ENCODE measurements around the gene MRPS16. TPM values are rescaled to one million over a fixed set of nuclear protein-coding genes. Genes with fewer than 3 reads are reported as not detected.

Gene MRPS16
- total RNA-seq, 1 donor from 2014 or later: 89.2 TPM

- Mint-ChIP-seq H3K4me3 (ENCODE audit: unreplicated experiment) (no peak overlapping the region), H3K27me3 (ENCODE audit: unreplicated experiment) (no peaks in the 10 kb centered on the region), H3K36me3 (ENCODE audit: unreplicated experiment) (no peaks in the 10 kb centered on the region), H3K27ac (ENCODE audit: unreplicated experiment) (no peak overlapping the region), H3K4me1 (ENCODE audit: low read depth, unreplicated experiment) (no peaks in the 10 kb centered on the region), H3K9me3 (ENCODE audit: unreplicated experiment) (no peaks in the 10 kb centered on the region)
- TF ChIP-seq CTCF (IDR thresholded peaks at IDR 0.05; ENCODE audit: partially characterized antibody, unreplicated experiment): no peak
- no peak for DNase-seq
Observed at GRCh38 chr10:73281097-73281496, 28.7 kb upstream of the MRPS16 start.

- Mint-ChIP-seq H3K9me3 (ENCODE audit: unreplicated experiment) (no peaks in the 10 kb centered on the region), H3K27ac (ENCODE audit: unreplicated experiment) (no peak overlapping the region), H3K4me3 (ENCODE audit: unreplicated experiment) (no peak overlapping the region), H3K27me3 (ENCODE audit: unreplicated experiment) (no peaks in the 10 kb centered on the region), H3K36me3 (ENCODE audit: unreplicated experiment) (no peaks in the 10 kb centered on the region), H3K4me1 (ENCODE audit: low read depth, unreplicated experiment) (no peaks in the 10 kb centered on the region)
- DNase-seq: no peak
- no peak for TF ChIP-seq CTCF (IDR thresholded peaks at IDR 0.05; ENCODE audit: partially characterized antibody, unreplicated experiment)
Observed at GRCh38 chr10:73264423-73264822, 12.0 kb upstream of the MRPS16 start.

- no peak overlapping the region for H3K4me3 Mint-ChIP-seq (ENCODE audit: unreplicated experiment)
- TF ChIP-seq CTCF (IDR thresholded peaks at IDR 0.05; ENCODE audit: partially characterized antibody, unreplicated experiment): peak; percentile 57
- H3K36me3 Mint-ChIP-seq (ENCODE audit: unreplicated experiment): no peaks in the 10 kb centered on the region
Observed at GRCh38 chr10:73263693-73264347, 11.4 kb upstream of the MRPS16 start.

GRCh38 chr10:73262880-73263555 is 10.6 kb upstream of the MRPS16 start:
- Mint-ChIP-seq H3K4me3 (ENCODE audit: unreplicated experiment) (no peak overlapping the region), H3K36me3 (ENCODE audit: unreplicated experiment) (peaks cover 4% of the 10 kb centered on the region), H3K27me3 (ENCODE audit: unreplicated experiment) (no peaks in the 10 kb centered on the region), H3K9me3 (ENCODE audit: unreplicated experiment) (no peaks in the 10 kb centered on the region), H3K27ac (ENCODE audit: unreplicated experiment) (no peak overlapping the region), H3K4me1 (ENCODE audit: low read depth, unreplicated experiment) (no peaks in the 10 kb centered on the region)
- no peak for TF ChIP-seq CTCF (IDR thresholded peaks at IDR 0.05; ENCODE audit: partially characterized antibody, unreplicated experiment)
- no peak for DNase-seq

More at GRCh38 chr10:73263693-73264347, 11.4 kb upstream of the MRPS16 start:
- no peaks in the 10 kb centered on the region for H3K27me3 Mint-ChIP-seq (ENCODE audit: unreplicated experiment)
- no peak overlapping the region for H3K27ac Mint-ChIP-seq (ENCODE audit: unreplicated experiment)
- no peaks in the 10 kb centered on the region for H3K9me3 Mint-ChIP-seq (ENCODE audit: unreplicated experiment)
- DNase-seq: no peak
- H3K4me1 Mint-ChIP-seq (ENCODE audit: low read depth, unreplicated experiment): no peaks in the 10 kb centered on the region

- no peak for DNase-seq
- Mint-ChIP-seq H3K4me1 (ENCODE audit: low read depth, unreplicated experiment) (no peaks in the 10 kb centered on the region), H3K9me3 (ENCODE audit: unreplicated experiment) (no peaks in the 10 kb centered on the region), H3K4me3 (ENCODE audit: unreplicated experiment) (no peak overlapping the region), H3K36me3 (ENCODE audit: unreplicated experiment) (peaks cover 4% of the 10 kb centered on the region), H3K27ac (ENCODE audit: unreplicated experiment) (no peak overlapping the region), H3K27me3 (ENCODE audit: unreplicated experiment) (no peaks in the 10 kb centered on the region)
- TF ChIP-seq CTCF (IDR thresholded peaks at IDR 0.05; ENCODE audit: partially characterized antibody, unreplicated experiment): no peak
Observed at GRCh38 chr10:73262105-73262730, 9.8 kb upstream of the MRPS16 start.
